ENCODE data around the gene KCMF1.

The KCMF1 gene

GRCh38 chr2:84956334-84957297, 14.3 kb upstream of the KCMF1 start:
- no peak for DNase-seq

GRCh38 chr2:84957771-84958134, 13.2 kb upstream of the KCMF1 start:
- no peak for DNase-seq

- DNase-seq: no peak
Measured at GRCh38 chr2:84958135-84959059, 12.6 kb upstream of the KCMF1 start.

DNA sequence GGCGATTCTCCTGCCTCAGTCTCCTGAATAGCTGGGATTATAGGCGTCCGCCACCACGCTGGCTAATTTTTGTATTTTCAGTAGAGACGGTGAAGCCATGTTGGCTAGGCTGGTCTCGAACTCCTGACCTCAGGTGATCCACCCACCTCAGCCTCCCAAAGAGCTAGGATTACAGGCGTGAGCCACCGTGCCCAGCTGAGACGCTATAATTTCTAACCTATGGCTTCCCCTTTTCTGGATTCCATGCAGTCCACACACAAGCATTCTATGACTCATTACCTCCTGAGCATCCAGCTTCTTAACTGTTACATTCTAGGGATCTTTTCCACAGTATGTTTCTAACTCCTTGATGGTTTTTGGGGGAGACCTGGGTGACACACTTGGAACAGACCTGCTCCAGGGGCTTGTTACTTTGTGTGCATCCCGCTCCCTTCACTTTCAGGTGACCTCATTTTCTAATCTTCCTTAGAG, 11.8 kb upstream of the KCMF1 start:
- no peak for DNase-seq

GRCh38 chr2:84959566-84960506, 11.1 kb upstream of the KCMF1 start:
- no peak for DNase-seq

DNA sequence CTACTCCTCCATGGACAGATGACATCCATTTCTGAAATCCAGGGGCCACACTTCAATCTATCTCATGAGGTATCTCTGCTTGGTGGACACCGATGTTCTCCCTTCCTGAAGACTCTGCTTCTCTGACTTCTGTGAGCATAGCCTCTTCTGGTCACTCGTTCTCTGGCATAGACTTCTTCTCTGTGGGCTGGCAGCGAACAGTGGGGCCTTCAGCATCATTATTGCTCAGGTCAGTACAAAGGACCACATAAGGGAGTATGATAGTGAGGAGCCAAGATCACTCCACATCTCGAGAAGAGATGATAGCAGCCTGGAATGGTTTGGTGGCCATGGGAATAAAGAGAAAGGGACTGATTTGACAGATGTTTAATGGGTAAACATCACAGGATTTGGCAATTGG, 8.0 kb upstream of the KCMF1 start:
- DNase-seq: no peak

DNA sequence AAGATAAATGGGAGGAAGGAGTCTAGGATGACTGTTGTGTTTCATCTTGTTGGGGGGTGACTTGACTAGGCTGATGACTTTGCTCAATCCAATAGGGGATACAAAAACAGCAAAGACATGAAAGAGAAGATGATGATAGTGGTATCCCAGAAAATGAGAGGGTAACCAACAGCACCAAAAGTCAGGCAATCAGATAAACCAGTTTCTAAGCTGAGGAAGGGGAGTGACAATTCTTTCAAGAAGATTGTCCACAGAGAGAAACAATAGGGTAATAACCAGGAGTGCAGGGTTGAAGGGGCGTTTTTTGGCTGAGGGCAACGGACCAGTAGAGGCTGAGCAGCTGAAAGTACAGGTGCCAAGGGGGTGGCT, 7.7 kb upstream of the KCMF1 start:
- DNase-seq: no peak

DNA sequence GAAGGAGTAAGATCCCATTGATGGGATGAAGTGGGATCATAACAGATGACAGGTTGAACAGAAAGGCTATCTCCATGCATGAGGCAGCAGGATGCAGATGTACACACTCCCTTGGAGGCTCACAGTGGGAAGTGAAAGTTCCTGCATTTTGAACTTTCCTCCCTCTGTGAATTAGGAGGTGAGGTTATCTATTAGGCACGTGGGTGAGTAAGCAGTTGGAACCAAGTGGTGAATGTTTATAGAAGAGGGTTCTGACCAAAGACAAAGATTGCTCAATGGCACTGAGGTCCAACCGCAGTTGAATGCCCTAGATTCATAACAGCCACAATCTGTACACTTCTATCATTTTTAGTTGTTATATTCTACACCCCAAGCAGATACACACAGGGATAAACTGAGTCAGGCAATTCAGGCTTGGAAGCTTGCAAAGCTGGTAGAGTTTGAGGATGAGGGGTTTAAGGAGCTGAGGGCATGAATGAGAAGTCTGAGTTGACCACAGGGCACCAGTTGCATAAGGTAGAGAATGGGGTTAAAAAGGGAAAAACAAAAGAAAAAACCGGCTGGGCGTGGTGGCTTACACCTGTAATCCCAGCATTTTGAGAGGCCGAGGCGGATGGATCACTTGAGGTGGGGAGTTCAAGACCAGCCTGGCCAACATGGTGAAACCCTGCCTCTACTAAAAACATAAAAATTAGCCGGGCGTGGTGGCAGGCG, 7.1 kb upstream of the KCMF1 start:
- no peak for DNase-seq

- no peak for DNase-seq
Measured at GRCh38 chr2:84964406-84965191, 6.4 kb upstream of the KCMF1 start.

- DNase-seq: no peak
Measured at GRCh38 chr2:84965192-84965516, 5.8 kb upstream of the KCMF1 start.

DNA sequence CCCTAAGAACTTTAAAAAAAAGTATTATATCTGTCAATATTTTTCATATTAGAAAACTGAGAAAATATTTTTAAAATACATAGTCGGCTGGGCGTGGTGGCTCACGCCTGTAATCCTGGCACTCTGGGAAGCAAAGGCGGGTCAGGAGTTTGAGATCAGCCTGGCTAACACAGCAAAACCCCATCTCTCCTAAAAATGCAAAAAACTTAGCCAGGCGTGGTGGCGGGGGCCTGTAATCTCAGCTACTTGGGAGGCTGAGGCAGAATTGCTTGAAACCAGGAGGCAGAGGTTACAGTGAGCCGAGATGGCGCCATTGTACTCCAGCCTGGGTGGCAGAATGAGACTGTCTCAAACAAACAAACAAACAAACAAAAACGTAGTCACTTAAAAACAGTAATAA, 5.1 kb upstream of the KCMF1 start:
- DNase-seq: no peak

DNA sequence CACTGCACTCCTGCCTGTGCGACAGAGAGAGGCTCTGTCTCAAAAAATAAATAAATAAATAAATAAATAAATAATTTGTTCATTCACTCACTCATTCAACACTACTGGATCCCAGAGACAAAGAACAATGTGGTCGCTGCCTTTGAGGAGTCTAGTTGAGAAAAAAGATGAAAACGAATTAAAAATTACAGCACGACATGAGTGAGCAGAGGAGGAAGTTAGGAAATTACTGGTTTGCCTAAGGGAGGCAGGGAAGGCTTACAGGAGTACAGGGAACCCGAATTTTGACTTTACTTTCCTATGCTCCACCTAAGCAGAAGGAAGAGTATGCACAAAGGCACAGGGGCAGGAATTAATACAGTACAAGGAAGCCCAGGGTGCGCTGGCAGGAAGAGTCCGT, 4.2 kb upstream of the KCMF1 start:
- DNase-seq: no peak

DNA sequence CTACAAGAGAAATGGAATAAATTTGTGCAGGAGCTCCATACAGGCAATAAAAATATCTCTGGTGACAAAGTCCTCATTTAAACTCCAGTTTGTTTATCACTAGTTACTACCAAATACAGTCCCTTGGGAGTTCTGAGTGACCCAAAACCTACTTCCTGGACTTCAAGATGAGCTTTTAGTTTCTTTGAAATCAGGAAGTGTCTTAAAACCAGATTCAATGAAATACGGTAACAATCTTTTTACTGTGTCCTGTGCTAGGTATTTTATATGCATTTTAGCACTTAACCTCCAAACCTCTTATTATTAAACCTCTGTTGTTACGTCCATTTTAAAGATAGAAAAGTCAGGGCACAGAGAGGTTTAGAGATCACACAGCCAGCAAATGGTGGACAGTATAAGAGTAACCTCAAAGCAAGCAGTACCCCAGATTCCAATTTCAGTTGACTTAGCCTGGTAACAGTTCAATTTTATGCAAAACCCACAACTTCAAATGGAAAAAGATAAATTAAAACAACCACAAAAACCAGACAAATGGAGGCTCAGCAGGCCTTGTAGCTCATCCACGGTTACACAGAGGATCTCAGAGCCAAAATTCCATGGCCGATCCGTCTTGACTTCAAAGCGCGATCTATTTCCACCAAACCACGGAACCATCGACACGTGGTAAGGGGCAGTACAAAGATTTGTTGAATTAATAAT, 1.3 kb upstream of the KCMF1 start:
- no peak for DNase-seq

- peak; percentile 61 for DNase-seq
Measured at GRCh38 chr2:84970210-84970867, 622 bp upstream of the KCMF1 start.

GRCh38 chr2:84971510-84972206, 697 bp downstream of the KCMF1 start:
- DNase-seq: peak; percentile 59

DNA sequence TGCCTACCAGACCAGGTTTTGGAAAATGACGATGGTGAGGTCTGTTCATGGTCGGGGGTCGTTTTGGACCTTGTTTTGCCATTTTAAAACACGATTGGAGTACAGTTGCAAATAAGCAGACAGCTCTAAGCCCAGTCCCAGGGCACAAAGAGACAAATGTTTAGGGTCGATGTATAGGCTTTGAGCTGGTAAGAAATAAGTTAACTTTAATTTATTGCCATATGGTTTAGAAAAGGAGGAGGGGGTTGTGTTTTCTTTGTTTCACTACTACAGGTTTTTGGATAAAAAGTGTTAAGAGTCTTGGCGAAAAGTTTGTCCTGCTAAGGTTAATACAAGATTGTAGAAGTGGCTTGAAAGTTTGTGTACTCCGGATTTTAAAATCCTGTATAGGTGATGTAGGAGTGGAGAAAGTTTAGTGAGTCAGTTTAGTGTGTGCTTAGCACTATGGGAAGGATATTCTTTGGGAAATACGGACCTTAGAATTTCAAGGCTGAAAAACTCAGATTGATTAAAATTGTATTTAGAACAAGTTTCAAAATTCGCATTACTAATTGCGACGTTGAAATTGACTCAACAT, 1.3 kb downstream of the KCMF1 start:
- DNase-seq: no peak

GRCh38 chr2:84972932-84973331, 2.0 kb downstream of the KCMF1 start:
- DNase-seq: no peak

DNA sequence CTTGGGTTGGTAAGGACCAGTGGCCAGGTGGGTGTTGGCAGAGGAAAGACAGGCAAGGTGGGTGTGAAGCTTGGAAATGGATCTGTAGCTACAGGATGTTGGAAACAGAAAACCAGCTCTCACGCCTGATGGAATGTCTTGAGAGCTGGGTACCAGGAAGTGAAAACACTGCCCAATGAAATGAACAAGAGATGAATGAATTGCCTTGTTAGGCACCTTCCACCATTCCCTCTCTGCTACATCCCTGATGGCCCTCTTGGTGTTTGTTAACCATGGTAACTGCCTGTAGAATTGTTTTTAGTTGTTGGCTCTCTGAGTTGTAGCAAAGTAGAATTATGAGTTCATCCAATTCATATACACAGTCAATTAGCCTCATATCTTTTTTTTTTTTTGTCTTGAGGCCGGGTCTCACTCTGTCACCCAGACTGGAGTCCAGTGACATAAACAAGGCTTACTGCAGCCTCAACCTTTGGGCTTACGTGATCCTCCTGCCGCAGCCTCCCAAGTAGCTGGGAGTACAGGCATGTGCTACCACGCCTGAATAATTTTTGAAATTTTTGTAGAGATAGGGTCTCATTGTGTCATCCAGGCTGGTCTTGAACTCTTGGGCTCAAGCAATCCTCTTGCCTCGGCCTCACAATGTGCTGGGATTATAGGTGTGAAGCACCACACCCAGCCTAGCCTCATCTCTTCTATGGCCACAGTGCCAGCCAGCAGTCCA, 9.5 kb downstream of the KCMF1 start:
- no peak for DNase-seq

Data from NK-92 treated with Interleukin-12 subunit alpha and Interleukin-12 subunit beta, amount 100 ng/mL, for 24 hours (cell line).